HL-60 (cell line): Measurements from ENCODE around the gene CYP4F3.
"Not testable (repeated sequence)": the region's sequence is repeated elsewhere in the genome, so short reads cannot be mapped to it uniquely, and the experiment has no call there.

Experiments
- DNase-seq, 2 experiments: peaks; one replicate each; pipeline ENCODE4 v3.0.0-alpha.2; 2010 to 2020; ENCODE audit warnings: low read depth in 1 of 2, low spot score in 1 of 2
- H3K27ac ChIP-seq: fragments of 250-450 bp; sonication (Bioruptor Pico); replicated peaks from 2 replicates; pipeline ENCODE4 v1.5.1; 2020; ENCODE audit warnings: mild to moderate bottlenecking, moderate library complexity
- H3K27me3 ChIP-seq: fragments of 250-450 bp; sonication (Bioruptor Pico); 2 replicates; pipeline ENCODE4 v1.5.1; 2021; ENCODE audit warnings: mild to moderate bottlenecking, moderate library complexity; ENCODE audit not compliant: insufficient read depth, poor library complexity, severe bottlenecking
- H3K4me3 ChIP-seq: replicated peaks from 2 replicates; pipeline ENCODE4 v1.5.1; 2011; ENCODE audit warnings: mild to moderate bottlenecking, control low read depth, low read length; ENCODE audit not compliant: insufficient read depth
- CTCF ChIP-seq: IDR thresholded peaks from one replicate; pipeline ENCODE4 v1.5.1; 2011; ENCODE audit warnings: low read length, control low read depth, inconsistent platforms; ENCODE audit not compliant: insufficient read depth
- GABPA ChIP-seq: IDR thresholded peaks from 2 replicates; pipeline ENCODE4 v1.6.1; 2012; ENCODE audit warnings: low read depth
- POLR2AphosphoS5 ChIP-seq: IDR thresholded peaks from 2 replicates; pipeline ENCODE4 v1.6.1; 2012; ENCODE audit warnings: low read depth
- REST ChIP-seq: IDR thresholded peaks from 2 replicates; pipeline ENCODE4 v1.6.1; 2012; ENCODE audit warnings: low read depth; ENCODE audit not compliant: insufficient replicate concordance
- SPI1 ChIP-seq: IDR thresholded peaks from 2 replicates; pipeline ENCODE4 v1.6.1; 2012; ENCODE audit warnings: low read depth, mild to moderate bottlenecking, borderline replicate concordance

CYP4F3 gene

GRCh38 chr19:15673176-15673654 is 32.5 kb downstream of the CYP4F3 start:
- Histone ChIP-seq H3K27ac (no peak overlapping the region), H3K4me3 (no peak overlapping the region), H3K27me3 (no peaks in the 10 kb centered on the region)
- no peak for DNase-seq
- no peak for TF ChIP-seq POLR2AphosphoS5
- no peak for TF ChIP-seq CTCF
- no peak for TF ChIP-seq GABPA
- no peak for TF ChIP-seq SPI1
- no peak for TF ChIP-seq REST

GRCh38 chr19:15675560-15675959 is 34.9 kb downstream of the CYP4F3 start:
- H3K27ac ChIP-seq: no peak overlapping the region
- H3K4me3 ChIP-seq: no peak overlapping the region
- TF ChIP-seq REST (no peak), CTCF (no peak), GABPA (no peak), SPI1 (no peak), POLR2AphosphoS5 (no peak)
- H3K27me3 ChIP-seq: no peaks in the 10 kb centered on the region
- no peak for DNase-seq

- DNase-seq: no peak
- Histone ChIP-seq H3K27ac (no peak overlapping the region), H3K4me3 (no peak overlapping the region), H3K27me3 (no peaks in the 10 kb centered on the region)
- TF ChIP-seq SPI1 (no peak), GABPA (no peak), CTCF (no peak), REST (no peak)
Measured at GRCh38 chr19:15679089-15679488, 38.4 kb downstream of the CYP4F3 start.

GRCh38 chr19:15679865-15680264 is 39.2 kb downstream of the CYP4F3 start:
- H3K4me3 ChIP-seq, H3K27me3 ChIP-seq, H3K27ac ChIP-seq, DNase-seq: not testable (repeated sequence)
